ENCODE data around the gene RALB. TPM values are rescaled to one million over a fixed set of nuclear protein-coding genes. Genes with fewer than 3 reads are reported as not detected.

Gene RALB
- total RNA-seq, 1 experiment from 2014 or later: 40.2 TPM

DNA sequence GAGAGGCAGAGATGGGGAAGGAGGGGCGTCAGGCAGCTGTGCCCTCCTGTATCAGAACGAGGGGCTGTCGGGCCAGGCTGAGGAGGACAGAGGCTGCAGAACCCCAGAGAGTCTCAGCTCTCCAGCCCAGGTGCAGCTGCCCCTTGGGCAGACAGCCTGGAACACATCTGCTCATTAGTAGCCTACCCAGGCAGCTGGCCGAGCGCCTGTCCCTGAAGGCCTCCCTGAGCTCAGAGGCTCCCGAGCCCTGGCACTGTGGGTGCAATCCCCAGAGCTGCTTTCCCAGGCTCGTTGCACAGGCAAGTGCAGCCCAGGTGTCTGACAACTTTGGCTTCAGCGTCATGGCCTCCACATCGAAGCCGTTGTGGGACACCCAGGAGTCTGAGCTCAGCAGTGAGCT, 16.3 kb upstream of the RALB start:
- H3K36me3 Mint-ChIP-seq (ENCODE audit: insufficient read depth, unreplicated experiment): peaks cover 8% of the 10 kb centered on the region
- TF ChIP-seq CTCF (IDR thresholded peaks at IDR 0.05; ENCODE audit: unreplicated experiment): no peak
- intact Hi-C loops (cut with micrococcal nuclease; ENCODE audit: unreplicated experiment): loop anchor here (5.0 kb wide), 1 partner anchor 51 kb away; no protein-coding TSS in a partner anchor

GRCh38 chr2:120236791-120237190, 15.9 kb upstream of the RALB start:
- Mint-ChIP-seq H3K27me3 (ENCODE audit: unreplicated experiment) (no peaks in the 10 kb centered on the region), H3K4me3 (ENCODE audit: low read depth, unreplicated experiment) (no peak overlapping the region), H3K4me1 (ENCODE audit: low read depth, unreplicated experiment) (peaks cover 30% of the 10 kb centered on the region), H3K27ac (ENCODE audit: unreplicated experiment) (no peak overlapping the region), H3K36me3 (ENCODE audit: insufficient read depth, unreplicated experiment) (peaks cover 8% of the 10 kb centered on the region), H3K9me3 (ENCODE audit: low read depth, unreplicated experiment) (no peaks in the 10 kb centered on the region)
- intact Hi-C loops (cut with micrococcal nuclease; ENCODE audit: unreplicated experiment): loop anchor here (5.0 kb wide), 1 partner anchor 51 kb away; no protein-coding TSS in a partner anchor
- CTCF ChIA-PET: no interaction called here
- no TSS peak for BruUV-seq (replicated peaks)
- no peak for DNase-seq
- no peak for TF ChIP-seq CTCF (IDR thresholded peaks at IDR 0.05; ENCODE audit: unreplicated experiment)

More for the DNA sequence above, 16.3 kb upstream of the RALB start:
- CTCF ChIA-PET: no interaction called here
- no TSS peak for BruUV-seq (replicated peaks)
- Mint-ChIP-seq H3K27me3 (ENCODE audit: unreplicated experiment) (no peaks in the 10 kb centered on the region), H3K4me3 (ENCODE audit: low read depth, unreplicated experiment) (no peak overlapping the region), H3K9me3 (ENCODE audit: low read depth, unreplicated experiment) (no peaks in the 10 kb centered on the region), H3K27ac (ENCODE audit: unreplicated experiment) (no peak overlapping the region), H3K4me1 (ENCODE audit: low read depth, unreplicated experiment) (peaks cover 30% of the 10 kb centered on the region)
- no peak for DNase-seq

- no peak for TF ChIP-seq CTCF (IDR thresholded peaks at IDR 0.05; ENCODE audit: unreplicated experiment)
- no peaks in the 10 kb centered on the region for H3K27me3 Mint-ChIP-seq (ENCODE audit: unreplicated experiment)
- no TSS peak for BruUV-seq (replicated peaks)
- H3K4me3 Mint-ChIP-seq (ENCODE audit: low read depth, unreplicated experiment): no peak overlapping the region
- intact Hi-C loops (cut with micrococcal nuclease; ENCODE audit: unreplicated experiment): loop anchor here (5.0 kb wide), 1 partner anchor 50 kb away; no protein-coding TSS in a partner anchor
- peak overlapping the region; percentile 37 for H3K27ac Mint-ChIP-seq (ENCODE audit: unreplicated experiment)
- peaks cover 30% of the 10 kb centered on the region for H3K4me1 Mint-ChIP-seq (ENCODE audit: low read depth, unreplicated experiment)
- CTCF ChIA-PET: no interaction called here
- DNase-seq: peak; percentile 63
- no peaks in the 10 kb centered on the region for H3K9me3 Mint-ChIP-seq (ENCODE audit: low read depth, unreplicated experiment)
- H3K36me3 Mint-ChIP-seq (ENCODE audit: insufficient read depth, unreplicated experiment): peaks cover 8% of the 10 kb centered on the region
Measured at GRCh38 chr2:120237491-120237902, 15.2 kb upstream of the RALB start.

- H3K4me3 Mint-ChIP-seq (ENCODE audit: low read depth, unreplicated experiment): peak overlapping the region; percentile 1
- H3K27me3 Mint-ChIP-seq (ENCODE audit: unreplicated experiment): no peaks in the 10 kb centered on the region
- peak; percentile 88 for DNase-seq
- H3K4me1 Mint-ChIP-seq (ENCODE audit: low read depth, unreplicated experiment): peaks cover 30% of the 10 kb centered on the region
- CTCF ChIA-PET: interaction anchor here (0.6 to 1.3 kb wide), 2 partner anchors 13 to 14 kb away, joined by 3 to 8 read pairs; partner anchors contain the start of gene RALB
- no peak for TF ChIP-seq CTCF (IDR thresholded peaks at IDR 0.05; ENCODE audit: unreplicated experiment)
- peaks cover 8% of the 10 kb centered on the region for H3K36me3 Mint-ChIP-seq (ENCODE audit: insufficient read depth, unreplicated experiment)
- no peaks in the 10 kb centered on the region for H3K9me3 Mint-ChIP-seq (ENCODE audit: low read depth, unreplicated experiment)
- intact Hi-C loops (cut with micrococcal nuclease; ENCODE audit: unreplicated experiment): loop anchor here (5.0 kb wide), 1 partner anchor 48 kb away; no protein-coding TSS in a partner anchor
- peak overlapping the region; percentile 37 for H3K27ac Mint-ChIP-seq (ENCODE audit: unreplicated experiment)
- no TSS peak for BruUV-seq (replicated peaks)
Measured at GRCh38 chr2:120238728-120239487, 13.7 kb upstream of the RALB start.
